Activated naive CD4-positive, alpha-beta T cell treated with anti-CD3 and anti-CD28 coated beads for 36 hours (primary cell): Measurements from ENCODE around the gene B9D1. TPM values are rescaled to one million over a fixed set of nuclear protein-coding genes. Genes with fewer than 3 reads are reported as not detected.

Experiments used
- CTCF ChIA-PET: fragments of 350-600 bp; sonication (Branson Sonifier 250); formaldehyde crosslinking; loops from one replicate; lab custom pipeline; 2021; ENCODE audit warnings: antibody characterized with exemption; lab: Charles Lee
- DNase-seq: peaks from one replicate; pipeline ENCODE4 v3.0.0-alpha.2; 2020
- H3K27ac Mint-ChIP-seq: one replicate; pipeline ENCODE4 v1.8.0; 2021; ENCODE audit warnings: mild to moderate bottlenecking, mixed read lengths
- H3K27me3 Mint-ChIP-seq: one replicate; pipeline ENCODE4 v1.8.0; 2021; ENCODE audit warnings: low read depth, mixed read lengths
- H3K36me3 Mint-ChIP-seq: one replicate; pipeline ENCODE4 v1.8.0; 2021; ENCODE audit warnings: low read depth, mixed read lengths
- H3K4me1 Mint-ChIP-seq: one replicate; pipeline ENCODE4 v1.8.0; 2021; ENCODE audit warnings: low read depth, mixed read lengths
- H3K4me3 Mint-ChIP-seq: one replicate; pipeline ENCODE4 v1.8.0; 2021; ENCODE audit warnings: mild to moderate bottlenecking, moderate library complexity, mixed read lengths
- H3K9me3 Mint-ChIP-seq: one replicate; pipeline ENCODE4 v1.8.0; 2021; ENCODE audit warnings: mixed read lengths
- intact Hi-C: fragments of 100-400 bp; cut with micrococcal nuclease; formaldehyde crosslinking; loops from one replicate; pipeline ENCODE4 v1.15.1; 2023
- microRNA-seq: library from miRNA; unstranded; fragments of <30 nt; microRNA quantifications from one replicate; pipeline ENCODE4 v1.2.0, GENCODE V29; 2022; ENCODE audit warnings: borderline microRNAs expressed, borderline replicate concordance
- total RNA-seq, 2 experiments: library from RNA; stranded (reverse); gene quantifications; one replicate each; pipeline ENCODE4 v1.2.3, GENCODE V29; 2021

The B9D1 gene
- total RNA-seq, 2 experiments from 2014 or later, result 8.7 TPM

GRCh38 chr17:19295473-19296135 is 66.9 kb downstream of the B9D1 start:
- intact Hi-C loops, result no loop called here
- Mint-ChIP-seq H3K27ac (no peak overlapping the region), H3K9me3 (no peaks in the 10 kb centered on the region), H3K27me3 (peaks cover 5% of the 10 kb centered on the region), H3K36me3 (peaks cover 1% of the 10 kb centered on the region), H3K4me1 (no peaks in the 10 kb centered on the region), H3K4me3 (no peak overlapping the region)
- CTCF ChIA-PET, result interaction anchor here (0.6 kb wide), 1 partner anchor 21 kb away, joined by 4 read pairs; no protein-coding TSS in a partner anchor
- DNase-seq, result no peak

GRCh38 chr17:19294443-19294842 is 68.1 kb downstream of the B9D1 start:
- no peak overlapping the region for H3K27ac Mint-ChIP-seq
- CTCF ChIA-PET, result no interaction called here
- intact Hi-C loops, result no loop called here
- no peaks in the 10 kb centered on the region for H3K9me3 Mint-ChIP-seq
- peaks cover 5% of the 10 kb centered on the region for H3K27me3 Mint-ChIP-seq
- H3K4me1 Mint-ChIP-seq, result no peaks in the 10 kb centered on the region
- DNase-seq, result no peak
- peaks cover 1% of the 10 kb centered on the region for H3K36me3 Mint-ChIP-seq
- H3K4me3 Mint-ChIP-seq, result no peak overlapping the region

Small RNA genes within 50 kb of the gene (microRNA-seq; reads per million reads assigned to microRNA genes)
- gene MIR1180, result 606 reads per million, percentile 80 among the genes with 10 or more reads in this experiment

Other genes starting within 250 kb of the B9D1 start
- 1 to 10 TPM; 3.0 to 3.4 TPM for gene GRAPL, start 235.1 kb downstream of the B9D1 start, total RNA-seq
- gene EPN2, start 125.4 kb downstream of the B9D1 start, total RNA-seq, result 1 to 10 TPM; 5.4 to 5.6 TPM
- 10 to 100 TPM in 1 of 2 experiments, 1 to 10 TPM in 1; 8.7 to 10.7 TPM for gene MAPK7, start 15.8 kb upstream of the B9D1 start, total RNA-seq
- not detected for gene MFAP4, start 24.5 kb upstream of the B9D1 start, total RNA-seq
- under 1 TPM; 0.31 to 0.32 TPM for gene RNF112, start 48.5 kb upstream of the B9D1 start, total RNA-seq
- gene SLC47A1, start 171.1 kb upstream of the B9D1 start, total RNA-seq, result under 1 TPM; 0.30 to 0.33 TPM